SIG-M5 treated with dmso at 0.1 percent for 504 hours (cell line): Measurements from ENCODE around the gene RASA4B.
"Not testable (repeated sequence)": the region's sequence is repeated elsewhere in the genome, so short reads cannot be mapped to it uniquely, and the experiment has no call there.

Source experiments
- DNase-seq: peaks from one replicate; lab custom pipeline; 2025; ENCODE audit not compliant: unreplicated experiment; lab: John Stamatoyannopoulos, UW

The RASA4B gene

GRCh38 chr7:102474116-102474515 lies 43.5 kb downstream of the RASA4B start:
- not testable (repeated sequence) for DNase-seq

GRCh38 chr7:102473271-102473991 lies 44.1 kb downstream of the RASA4B start:
- DNase-seq, result no peak

DNA sequence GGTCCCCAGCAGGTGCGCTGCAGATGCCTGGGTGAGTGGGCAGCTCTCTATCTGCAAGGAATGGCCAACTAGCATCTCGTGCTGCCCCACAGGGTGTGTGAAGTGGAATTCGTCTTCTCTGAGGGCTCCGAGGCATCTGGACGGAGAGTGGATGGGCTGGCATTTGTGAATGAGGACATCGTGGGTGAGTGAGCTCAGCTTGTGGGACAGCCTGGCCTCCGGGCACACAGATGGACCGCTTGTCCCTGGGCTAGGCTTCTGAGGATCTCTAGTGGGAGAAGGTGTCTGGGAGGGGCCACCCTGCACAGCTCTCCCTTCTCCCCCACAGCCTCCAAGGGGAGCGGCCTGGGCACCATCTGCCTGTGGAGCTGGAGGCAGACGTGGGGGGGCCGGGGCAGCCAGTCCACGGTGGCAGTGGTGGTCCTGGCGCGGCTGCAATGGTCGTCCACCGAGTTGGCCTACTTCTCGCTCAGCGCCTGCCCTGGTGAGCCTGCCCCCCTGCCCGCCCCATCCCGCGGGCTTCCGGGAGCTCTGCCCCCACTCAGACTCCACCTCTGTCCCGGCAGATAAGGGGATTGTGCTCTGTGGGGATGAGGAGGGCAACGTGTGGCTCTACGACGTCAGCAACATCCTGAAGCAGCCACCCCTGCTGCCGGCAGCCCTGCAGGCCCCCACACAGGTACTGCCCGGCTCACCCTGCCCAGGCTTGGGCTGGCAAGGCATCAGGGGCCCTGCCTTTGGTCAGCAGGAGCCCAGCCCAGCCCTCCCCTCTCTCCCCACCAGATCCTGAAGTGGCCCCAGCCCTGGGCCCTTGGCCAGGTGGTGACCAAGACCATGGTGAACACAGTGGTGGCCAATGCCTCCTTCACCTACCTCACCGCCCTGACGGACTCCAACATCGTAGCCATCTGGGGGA lies 45.2 kb downstream of the RASA4B start:
- DNase-seq, result no peak

DNA sequence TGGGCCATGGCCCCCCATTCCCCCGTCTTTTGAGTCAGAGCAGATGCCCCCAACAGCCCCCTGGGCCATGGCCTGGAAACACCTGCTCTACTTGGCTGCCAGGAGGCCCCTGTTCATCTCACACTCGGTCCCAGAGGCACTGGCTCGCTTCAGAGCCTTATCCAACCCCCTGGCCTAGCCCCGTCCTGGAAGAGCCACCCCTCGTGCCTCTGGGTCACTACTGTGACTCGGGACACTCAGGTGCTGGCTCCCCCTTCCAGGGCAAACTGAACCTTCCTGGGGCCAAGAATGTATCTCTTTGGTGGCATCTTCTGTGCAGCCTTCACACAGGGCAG lies 45.8 kb downstream of the RASA4B start:
- no peak for DNase-seq

DNA sequence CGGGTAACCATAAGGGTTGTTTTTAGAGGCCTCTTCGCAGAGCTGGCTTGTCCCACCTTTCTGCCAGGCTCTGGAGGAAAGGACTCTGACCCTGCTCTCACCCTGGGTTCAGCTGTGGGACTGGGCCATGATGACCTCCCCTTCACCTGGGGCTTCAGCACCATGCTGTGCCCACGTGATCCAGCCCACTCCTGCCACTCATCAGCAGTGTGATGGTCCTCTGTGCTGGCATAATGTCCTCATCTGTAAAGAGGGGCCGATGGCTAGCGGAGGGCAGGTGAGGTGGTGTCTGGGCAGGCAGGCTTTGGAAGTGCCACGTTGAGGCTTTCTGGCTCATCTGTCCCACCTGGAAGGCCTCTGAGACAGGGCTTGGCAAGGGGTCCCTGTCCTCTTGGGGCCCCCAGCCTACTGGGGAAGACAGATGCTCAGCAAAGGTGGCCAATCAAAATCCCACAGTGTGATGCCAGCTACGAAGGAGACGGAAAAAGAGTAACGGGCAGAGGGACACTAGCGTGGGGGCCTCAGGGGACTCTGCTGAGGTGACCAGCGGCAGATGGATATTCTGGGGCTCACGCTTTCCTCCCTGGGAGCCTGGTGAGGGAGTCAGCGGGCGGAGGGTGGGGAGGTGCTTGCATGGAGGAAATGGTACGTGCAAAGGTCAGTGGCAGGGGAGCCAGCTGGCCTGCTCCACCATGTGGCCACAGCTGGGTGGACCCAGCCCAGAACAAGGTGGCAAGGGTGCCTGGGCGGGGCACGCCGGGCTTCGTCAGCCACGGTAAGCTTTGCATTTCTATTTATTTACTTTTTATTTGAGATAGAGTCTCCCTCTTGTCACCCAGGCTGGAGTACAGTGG lies 47.4 kb downstream of the RASA4B start:
- no peak for DNase-seq

DNA sequence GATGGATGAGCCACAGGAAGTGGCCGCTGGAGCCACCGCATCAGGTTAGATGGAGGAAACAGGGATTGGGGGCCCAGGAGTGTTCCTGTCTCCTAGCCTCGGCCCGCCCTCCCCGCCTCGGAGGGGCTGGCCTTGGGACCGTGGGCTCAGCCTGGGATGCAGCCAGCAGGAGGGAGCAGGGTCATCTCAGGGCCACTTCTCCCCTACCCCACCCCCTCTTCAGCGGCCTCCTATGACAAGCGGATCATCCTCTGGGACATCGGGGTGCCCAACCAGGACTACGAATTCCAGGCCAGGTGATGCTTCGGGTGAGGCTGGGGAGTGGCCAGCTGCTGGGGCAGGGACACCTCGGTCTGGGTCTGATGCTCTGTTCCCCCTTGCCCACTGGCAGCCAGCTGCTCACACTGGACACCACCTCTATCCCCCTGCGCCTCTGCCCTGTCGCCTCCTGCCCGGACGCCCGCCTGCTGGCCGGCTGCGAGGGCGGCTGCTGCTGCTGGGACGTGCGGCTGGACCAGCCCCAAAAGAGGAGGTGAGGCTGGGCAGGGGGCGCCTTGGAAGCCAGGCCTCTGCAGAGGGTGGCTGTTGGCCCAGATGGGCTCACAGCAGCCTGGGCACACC lies 48.1 kb downstream of the RASA4B start:
- DNase-seq, result no peak

DNA sequence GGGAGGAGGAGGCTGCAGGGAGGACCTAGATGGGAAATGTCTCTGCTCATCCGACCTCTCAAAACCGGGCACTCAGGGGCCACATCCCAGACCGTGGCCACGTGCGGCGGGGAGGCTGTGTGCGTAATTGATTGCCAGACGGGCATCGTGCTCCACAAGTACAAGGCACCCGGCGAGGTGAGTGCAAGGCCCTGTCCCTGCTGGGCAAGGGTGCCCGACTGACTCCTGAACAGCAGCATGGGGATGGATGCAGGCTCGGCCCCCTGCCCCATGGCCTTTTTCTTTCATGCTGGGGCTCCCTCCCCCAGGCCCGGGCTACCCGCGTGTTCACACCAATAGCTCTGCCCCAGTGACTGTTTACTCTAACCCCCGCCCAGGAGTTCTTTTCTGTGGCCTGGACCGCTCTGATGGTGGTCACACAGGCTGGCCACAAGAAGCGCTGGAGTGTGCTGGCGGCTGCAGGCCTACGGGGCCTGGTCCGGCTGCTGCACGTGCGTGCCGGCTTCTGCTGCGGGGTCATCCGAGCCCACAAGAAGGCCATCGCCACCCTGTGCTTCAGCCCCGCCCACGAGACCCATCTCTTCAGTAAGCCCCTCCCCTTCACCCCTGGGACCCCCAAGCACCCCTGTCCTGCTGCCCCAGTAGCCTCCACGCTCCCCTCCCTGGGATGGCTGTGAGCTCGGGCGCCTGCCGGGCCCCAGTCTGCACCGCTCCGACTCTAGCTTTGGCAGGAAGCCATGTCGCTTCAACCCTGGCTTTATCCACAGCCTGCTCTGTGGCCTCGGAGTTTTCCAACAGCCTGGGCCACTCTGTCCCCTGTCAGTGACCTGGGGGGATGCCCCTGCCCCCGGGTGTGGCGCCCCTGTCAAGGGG lies 48.9 kb downstream of the RASA4B start:
- DNase-seq, result no peak

- no peak for DNase-seq
These were observed 49.7 kb downstream of the RASA4B start for GRCh38 chr7:102467581-102468477.

- no peak for DNase-seq
These were observed 51.5 kb downstream of the RASA4B start for GRCh38 chr7:102466097-102466496.

- DNase-seq, result peak; percentile 90
These were observed 52.8 kb downstream of the RASA4B start, which contains the start of the genes ALKBH4 and LRWD1 for GRCh38 chr7:102464577-102465280. Gene ALKBH4, minus strand, starts transcription at chr7:102464863. Its CDS starts 27 bp downstream, at chr7:102464836. Gene LRWD1, plus strand, starts transcription at chr7:102464984. Its CDS starts 97 bp downstream, at chr7:102465081.

GRCh38 chr7:102463841-102464576 lies 53.6 kb downstream of the RASA4B start:
- no peak for DNase-seq

DNA sequence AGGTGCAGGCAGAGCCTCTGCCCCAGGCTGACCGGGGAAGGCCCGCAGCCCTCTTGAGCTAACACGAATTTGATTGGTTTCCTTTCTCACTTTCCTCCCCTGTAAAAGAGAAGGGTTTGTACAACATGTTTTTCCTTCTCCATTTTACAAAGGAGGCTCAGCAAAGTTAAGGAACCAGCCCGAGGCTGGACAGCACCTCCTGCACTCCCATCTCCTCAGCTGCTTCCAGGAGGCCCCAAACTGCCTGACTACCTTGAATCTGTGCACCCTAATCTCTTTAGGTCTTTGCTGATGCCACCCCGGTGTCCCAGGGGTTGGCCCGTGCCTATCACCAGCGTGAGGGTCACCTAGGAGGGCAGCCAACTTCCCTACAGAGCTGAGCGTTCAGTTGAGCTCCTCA lies 57.1 kb downstream of the RASA4B start:
- no peak for DNase-seq

- no peak for DNase-seq
These were observed 58.2 kb downstream of the RASA4B start for GRCh38 chr7:102459221-102459844.

DNA sequence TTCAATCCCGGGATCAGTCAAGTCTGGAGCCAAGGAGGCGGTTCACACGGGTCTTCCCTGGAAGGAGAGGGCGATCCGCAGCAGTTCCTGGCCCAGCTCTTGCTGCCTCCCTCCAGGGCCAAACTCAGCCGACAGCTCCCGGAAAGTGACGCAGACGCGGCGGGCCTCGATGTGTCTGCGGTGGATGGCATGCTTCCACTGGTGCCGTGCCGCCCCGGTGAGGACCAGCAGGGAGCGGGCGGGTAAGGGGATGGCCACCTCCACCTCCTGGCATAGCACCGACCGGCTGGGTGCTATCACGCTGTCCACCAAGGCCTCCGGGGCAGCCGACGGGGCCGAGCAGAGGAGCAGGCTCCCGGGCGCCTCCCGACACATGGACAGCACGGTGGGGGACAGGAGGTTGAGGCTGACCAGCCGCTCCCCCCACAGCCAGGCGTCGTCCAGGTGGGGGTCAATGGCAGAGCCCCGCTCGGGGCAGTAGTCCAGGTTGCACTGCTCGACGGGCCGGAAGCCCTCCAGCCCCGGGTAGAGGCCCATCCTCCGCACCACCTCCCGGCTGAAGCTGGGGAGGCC lies 60.1 kb downstream of the RASA4B start:
- no peak for DNase-seq

DNA sequence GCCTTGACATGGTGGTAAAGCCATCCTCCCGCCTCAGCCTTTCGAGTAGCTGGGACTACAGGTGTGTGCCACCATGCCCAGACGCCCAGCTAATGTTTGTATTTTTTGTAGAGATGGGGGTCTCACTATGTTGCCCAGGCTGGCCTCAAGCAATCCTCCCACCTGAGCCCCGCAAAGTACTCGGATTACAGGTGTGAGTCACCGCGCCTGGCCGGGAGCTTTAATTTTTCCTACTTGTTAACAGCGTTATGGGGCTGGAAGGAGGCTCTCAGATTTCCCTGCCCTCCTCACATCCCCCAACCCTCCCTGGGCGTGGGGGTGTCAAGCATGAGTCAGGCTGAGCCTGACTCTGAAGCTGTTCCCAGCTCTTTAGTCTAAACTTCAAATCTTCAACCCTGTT lies 61.2 kb downstream of the RASA4B start:
- DNase-seq, result no peak

GRCh38 chr7:102455596-102455995 lies 62.0 kb downstream of the RASA4B start:
- no peak for DNase-seq

- DNase-seq, result not testable (repeated sequence)
These were observed 62.6 kb downstream of the RASA4B start for GRCh38 chr7:102454932-102455331.
